ENCODE data around the gene RASGRF2.
"Not testable (repeated sequence)": the region's sequence is repeated elsewhere in the genome, so short reads cannot be mapped to it uniquely, and the experiment has no call there.

Gene RASGRF2

DNA sequence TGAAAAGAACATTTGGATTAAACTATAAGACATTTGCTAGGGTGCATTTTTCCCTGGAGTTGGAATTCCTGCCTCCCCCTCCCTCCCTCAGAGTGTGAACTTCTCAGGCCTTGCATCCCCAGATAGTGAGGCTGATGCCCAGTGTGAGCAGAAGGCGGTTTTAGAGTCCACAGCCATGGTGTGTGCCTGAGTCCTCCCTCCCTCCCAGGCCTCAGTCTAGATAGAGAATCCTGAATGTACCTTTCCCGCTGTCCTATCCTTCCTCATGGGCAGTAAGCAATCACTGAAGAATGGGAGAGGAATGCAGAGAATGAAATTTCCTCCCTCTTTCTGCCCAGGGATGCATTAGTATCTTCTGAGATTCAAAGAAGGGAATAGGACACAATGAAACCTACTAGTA lies 108.5 kb downstream of the RASGRF2 start:
- FAIRE-seq (no peak), DNase-seq (ENCODE audit: low spot score) (no peak)

DNA sequence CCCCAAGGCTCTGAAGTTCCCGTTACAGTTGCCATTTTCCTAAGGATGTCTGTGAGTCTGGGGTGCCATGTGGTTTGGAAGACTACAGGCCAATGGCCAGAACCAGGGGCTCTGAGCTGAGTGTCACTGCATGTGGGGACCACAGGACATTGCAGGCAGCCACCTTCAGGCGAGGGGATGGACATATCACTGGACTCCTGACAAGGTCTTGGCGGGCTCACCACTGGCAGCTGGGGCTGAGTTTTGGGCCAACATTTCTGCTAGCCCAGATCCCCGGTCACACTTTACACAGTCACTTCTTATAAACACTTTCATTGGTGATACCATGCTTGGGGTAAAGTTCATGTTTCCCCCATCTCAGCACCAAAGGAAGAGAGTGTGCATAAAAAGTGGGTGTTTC lies 109.8 kb downstream of the RASGRF2 start:
- DNase-seq (ENCODE audit: low spot score) = no peak
- no peak for FAIRE-seq

GRCh38 chr5:81070571-81071255 lies 110.5 kb downstream of the RASGRF2 start:
- FAIRE-seq (no peak), DNase-seq (ENCODE audit: low spot score) (no peak)

GRCh38 chr5:81075041-81075440 lies 114.9 kb downstream of the RASGRF2 start:
- FAIRE-seq (no peak), DNase-seq (ENCODE audit: low spot score) (no peak)

DNA sequence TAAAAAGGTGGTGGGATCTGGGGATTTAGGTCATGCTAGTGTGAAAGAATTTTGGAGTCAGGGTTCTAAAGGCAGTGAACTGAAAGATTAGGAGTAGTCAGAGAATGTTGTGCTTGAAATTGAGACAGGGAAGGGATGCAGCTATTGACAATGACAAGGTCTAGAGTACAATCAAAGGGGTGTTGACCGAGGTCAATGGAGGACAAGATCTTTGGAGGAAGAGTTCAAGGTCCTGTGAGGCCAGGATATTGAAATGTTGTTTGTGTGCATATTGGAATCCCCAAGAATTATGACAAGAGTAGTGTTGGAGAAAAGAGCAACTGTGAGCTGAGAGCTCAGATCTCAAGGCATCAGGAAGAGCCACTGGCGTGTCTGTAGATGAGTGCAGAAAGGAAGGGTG lies 116.9 kb downstream of the RASGRF2 start:
- DNase-seq (ENCODE audit: low spot score) (no peak), FAIRE-seq (no peak)

DNA sequence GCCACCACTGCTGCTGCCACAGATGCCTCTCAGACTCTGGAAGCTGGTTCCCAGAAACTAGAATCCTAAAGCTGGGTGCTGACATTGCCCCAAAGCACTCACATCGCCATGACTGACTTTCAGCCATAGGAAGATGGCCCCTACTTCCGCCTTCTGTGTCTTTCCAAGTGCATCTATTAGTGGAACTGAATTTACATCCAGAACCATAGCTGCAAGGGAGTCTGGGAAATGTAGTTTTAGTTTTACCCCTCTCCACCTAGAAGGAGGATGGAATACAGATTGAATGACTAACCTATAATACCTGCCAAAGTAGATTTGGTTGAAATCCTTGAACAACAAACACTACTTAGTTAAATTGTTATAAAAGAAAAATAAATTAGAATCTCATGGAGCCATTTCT lies 118.8 kb downstream of the RASGRF2 start:
- FAIRE-seq = no peak
- DNase-seq (ENCODE audit: low spot score) = no peak

DNA sequence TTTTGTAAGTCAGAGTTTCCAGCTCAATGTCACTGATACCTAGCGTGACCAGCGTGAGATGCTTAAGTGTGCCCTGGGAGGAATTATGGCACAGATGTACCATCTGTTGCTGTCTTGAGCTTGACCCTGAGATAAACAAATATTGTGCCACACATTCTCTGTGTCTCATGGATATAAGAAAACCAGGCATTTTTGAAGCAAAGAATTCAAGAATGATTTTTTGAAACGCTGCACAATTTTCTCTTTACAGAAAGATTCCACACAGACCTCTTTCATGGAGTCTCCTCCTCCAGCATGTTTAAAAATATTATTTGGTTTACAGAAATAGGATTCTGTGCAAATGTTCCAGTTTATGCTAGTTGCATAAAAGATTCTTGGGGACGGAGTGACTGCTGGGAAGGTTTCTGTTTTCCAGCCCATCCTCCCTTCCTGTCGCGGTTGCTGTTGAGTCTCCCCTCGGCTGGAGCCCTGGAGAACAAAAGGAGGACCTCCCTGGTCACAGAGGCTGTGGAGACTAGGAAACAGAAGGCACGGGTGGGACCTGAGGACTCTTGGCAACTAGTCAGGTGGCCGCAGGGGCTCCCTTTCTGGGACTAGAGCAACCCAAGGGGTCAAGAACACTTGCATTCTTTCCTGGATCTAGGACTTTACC lies 120.8 kb downstream of the RASGRF2 start:
- FAIRE-seq = no peak
- no peak for DNase-seq (ENCODE audit: low spot score)

GRCh38 chr5:81081461-81081835 lies 121.3 kb downstream of the RASGRF2 start:
- no peak for FAIRE-seq
- DNase-seq (ENCODE audit: low spot score) = no peak

DNA sequence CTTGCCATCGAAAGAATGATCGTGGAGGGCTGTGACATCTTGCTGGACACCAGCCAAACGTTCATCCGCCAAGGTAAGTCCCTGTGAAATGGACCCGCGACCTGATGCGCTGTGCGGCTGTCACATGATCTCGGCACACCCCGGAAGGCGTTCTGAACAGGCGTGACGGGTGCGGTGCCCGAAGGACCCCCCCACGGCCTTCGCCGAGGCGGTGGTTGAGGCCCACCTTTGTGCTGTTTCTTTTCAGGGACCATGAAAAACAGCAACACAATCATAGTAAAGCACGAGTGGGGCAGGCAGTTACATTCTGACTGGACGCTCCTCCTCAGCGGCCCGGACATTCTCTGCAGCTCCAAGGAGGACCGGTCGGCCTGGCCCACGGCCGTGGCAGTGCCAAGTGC lies 126.7 kb downstream of the RASGRF2 start:
- DNase-seq (ENCODE audit: low spot score) (no peak), FAIRE-seq (no peak)

DNA sequence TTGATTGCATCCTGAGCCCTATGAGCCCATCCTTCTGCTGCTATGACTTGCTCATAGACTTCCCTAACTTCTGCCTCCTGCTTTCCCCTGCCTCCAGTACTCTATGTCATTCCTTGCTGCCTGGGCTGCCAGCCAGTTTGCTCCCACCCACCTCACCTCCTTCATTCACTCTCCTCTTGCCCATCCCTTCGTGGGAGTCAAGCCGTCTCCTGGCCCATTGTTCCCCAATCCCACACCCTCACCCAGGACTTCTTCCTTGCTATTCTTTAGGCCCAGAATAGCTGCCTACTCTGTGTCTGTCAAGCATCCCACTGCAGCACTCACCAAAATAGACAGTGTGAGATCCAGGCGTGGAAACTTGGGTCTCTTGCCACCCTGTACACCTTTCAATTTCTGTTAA lies 131.0 kb downstream of the RASGRF2 start:
- DNase-seq (ENCODE audit: low spot score) = no peak
- FAIRE-seq = no peak

- no peak for DNase-seq (ENCODE audit: low spot score)
- FAIRE-seq = no peak
These were observed 133.5 kb downstream of the RASGRF2 start for GRCh38 chr5:81093536-81094196.

- DNase-seq (ENCODE audit: low spot score) (no peak), FAIRE-seq (no peak)
These were observed 135.7 kb downstream of the RASGRF2 start for GRCh38 chr5:81095835-81096234.

- no peak for DNase-seq (ENCODE audit: low spot score)
- no peak for FAIRE-seq
These were observed 137.6 kb downstream of the RASGRF2 start for GRCh38 chr5:81097713-81098112.

DNA sequence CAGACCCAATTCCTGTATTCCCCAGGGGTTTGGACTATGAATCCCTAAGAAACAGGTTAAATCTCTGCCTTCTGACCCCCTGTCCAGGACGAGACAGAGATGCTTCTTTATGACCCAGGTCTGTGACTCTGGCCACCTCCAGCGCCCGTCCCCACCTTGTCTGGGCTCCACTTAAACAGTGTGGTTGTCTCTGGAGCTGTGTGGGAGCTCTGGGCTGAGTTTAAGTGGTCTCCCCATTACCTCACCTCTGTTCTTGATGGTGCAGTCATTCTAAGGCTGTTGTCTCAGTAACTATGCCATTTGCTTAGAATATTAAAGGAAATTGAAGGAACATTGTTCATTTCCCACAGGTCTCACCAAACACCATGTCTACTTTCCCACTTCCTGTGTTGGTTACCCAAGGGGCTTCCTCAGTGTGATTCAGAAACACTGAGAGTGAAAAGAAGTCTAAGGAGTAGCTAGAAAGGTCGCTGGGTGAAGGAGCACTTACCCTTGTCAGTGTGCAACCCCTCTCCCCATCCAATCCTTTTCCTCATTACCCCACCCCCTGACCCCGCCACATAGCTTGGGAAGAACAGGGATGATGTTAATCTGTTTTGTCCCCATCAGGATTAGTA lies 145.2 kb downstream of the RASGRF2 start:
- no peak for FAIRE-seq
- DNase-seq (ENCODE audit: low spot score) = no peak

- FAIRE-seq (no peak), DNase-seq (ENCODE audit: low spot score) (no peak)
These were observed 155.1 kb downstream of the RASGRF2 start for GRCh38 chr5:81115261-81115660.

DNA sequence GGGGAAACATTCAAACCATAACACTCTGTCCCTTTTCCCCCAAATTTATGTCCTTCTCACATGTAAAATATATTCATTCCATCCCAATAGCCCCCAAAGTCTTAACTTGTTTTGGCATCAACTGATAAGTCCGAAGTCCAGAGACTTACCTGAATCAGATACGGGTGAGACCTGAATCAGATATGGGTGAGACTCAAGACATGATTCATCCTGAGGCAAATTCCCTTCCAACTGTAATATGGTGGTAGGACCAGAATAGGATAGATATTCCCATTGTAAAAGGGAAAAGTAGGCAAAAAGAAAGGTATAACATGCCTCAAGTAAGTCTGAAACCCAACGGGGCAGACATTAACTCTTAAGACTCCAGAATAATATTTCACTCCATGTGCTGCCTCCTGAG lies 157.4 kb downstream of the RASGRF2 start:
- FAIRE-seq = no peak
- DNase-seq (ENCODE audit: low spot score) = no peak

DNA sequence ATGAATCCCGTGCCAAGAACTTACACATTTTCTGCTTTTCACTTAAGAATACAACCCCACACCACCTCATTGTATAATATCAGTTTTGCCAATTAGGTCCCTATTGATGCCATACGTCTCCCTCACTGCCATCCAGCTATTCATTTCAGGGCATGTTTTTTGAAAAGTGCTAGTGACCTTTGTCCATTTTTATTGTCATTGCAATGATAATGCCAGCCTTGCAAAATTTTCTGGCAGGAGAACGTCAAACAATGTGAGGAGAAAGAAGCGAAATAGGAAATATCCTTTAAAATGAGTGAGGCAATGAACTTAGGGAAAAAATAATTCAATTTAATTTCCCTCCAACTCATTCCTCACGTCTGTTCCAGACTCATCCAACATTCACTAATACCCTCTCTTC lies 161.1 kb downstream of the RASGRF2 start:
- DNase-seq (ENCODE audit: low spot score) (no peak), FAIRE-seq (no peak)

GRCh38 chr5:81121836-81122630 lies 161.9 kb downstream of the RASGRF2 start:
- FAIRE-seq (no peak), DNase-seq (ENCODE audit: low spot score) (no peak)

- DNase-seq (ENCODE audit: low spot score); FAIRE-seq: not testable (repeated sequence)
These were observed 164.5 kb downstream of the RASGRF2 start for GRCh38 chr5:81124689-81125088.

GRCh38 chr5:81125959-81126358 lies 165.8 kb downstream of the RASGRF2 start:
- DNase-seq (ENCODE audit: low spot score) (no peak), FAIRE-seq (no peak)

- DNase-seq (ENCODE audit: low spot score) = no peak
- FAIRE-seq = no peak
These were observed 168.3 kb downstream of the RASGRF2 start for GRCh38 chr5:81128416-81128815.

DNA sequence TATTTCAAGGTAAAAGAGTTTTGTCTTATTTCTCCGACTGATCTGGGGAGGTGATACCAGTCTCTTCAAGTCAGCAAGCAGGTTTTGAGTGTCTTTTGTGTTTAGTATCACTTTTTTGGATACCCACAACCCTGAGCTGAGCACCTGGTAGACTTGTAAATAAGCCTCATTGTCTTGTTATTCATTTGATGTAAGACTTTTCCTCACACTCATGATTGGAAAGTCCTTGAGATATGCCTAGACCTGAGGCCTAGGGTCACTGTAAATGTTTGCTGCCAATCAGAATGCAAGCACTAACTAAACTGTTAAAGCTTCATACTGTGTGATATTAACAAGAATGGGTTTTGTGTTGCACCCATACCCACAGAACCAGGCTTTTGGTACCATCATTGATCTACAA lies 172.2 kb downstream of the RASGRF2 start:
- no peak for DNase-seq (ENCODE audit: low spot score)
- no peak for FAIRE-seq

All from RCC 7860 (cell line).